Amniotic epithelial cell (primary cell): ENCODE measurements around the gene RAE1.
"Not testable (repeated sequence)": the region's sequence is repeated elsewhere in the genome, so short reads cannot be mapped to it uniquely, and the experiment has no call there.

Experiments
- DNase-seq: peaks from one replicate; pipeline ENCODE4 v3.0.0-alpha.2; 2010; ENCODE audit warnings: low read depth

Gene RAE1

DNA sequence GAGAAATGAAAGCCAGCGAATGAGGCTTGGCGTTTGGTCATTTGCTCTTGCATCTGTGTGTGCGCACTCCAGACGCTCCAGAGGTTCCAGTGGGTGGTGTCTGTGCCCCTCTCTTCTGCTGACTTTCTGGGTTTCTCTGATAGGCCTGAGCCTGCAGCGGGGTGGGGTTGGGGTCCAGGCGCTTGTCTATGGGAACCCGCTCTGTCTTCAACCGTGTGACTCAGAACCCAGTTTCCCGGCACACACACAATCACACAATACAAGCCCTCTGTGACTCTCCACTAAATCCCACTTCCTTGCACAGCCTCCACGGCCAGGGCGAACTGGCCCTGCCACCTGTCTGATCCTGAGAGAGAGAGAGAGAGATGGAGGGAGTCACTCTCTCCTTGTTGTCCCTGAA lies 64.7 kb downstream of the RAE1 start:
- no peak for DNase-seq

DNA sequence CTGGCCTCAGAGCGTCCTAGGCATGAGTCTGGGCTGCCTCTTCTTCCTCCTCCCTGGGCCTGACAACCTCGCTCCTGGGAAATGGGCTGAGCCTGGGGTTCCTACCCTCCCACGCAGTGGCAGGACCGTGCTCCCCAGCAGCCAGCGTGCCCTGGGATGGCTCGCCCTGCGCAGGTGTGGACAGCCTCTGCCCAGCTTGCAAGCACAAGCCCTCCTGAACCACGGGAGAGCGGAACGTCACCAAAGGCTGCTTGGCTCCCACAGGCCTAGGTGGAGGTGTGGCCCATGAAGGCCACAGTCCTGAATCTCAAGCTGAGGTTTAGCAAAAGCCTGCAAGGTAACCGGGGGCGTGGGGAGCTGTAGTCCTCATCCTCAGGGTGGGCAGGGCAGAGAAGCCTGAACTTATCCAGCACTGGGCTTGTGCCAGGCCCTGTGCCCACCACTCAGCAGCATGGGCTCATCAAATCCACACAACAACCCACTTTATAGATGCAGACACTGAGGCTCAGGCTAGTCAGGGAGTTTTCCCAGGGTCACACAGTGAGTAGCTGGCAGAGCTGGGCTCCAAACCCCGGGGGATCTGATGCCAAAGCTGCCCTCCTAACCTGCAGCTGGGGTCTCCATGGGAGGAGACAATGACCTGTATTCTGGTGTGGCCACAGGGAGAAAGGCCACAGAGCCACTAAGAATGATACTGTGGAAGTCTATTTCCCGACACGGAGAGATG lies 65.4 kb downstream of the RAE1 start:
- DNase-seq = no peak

DNA sequence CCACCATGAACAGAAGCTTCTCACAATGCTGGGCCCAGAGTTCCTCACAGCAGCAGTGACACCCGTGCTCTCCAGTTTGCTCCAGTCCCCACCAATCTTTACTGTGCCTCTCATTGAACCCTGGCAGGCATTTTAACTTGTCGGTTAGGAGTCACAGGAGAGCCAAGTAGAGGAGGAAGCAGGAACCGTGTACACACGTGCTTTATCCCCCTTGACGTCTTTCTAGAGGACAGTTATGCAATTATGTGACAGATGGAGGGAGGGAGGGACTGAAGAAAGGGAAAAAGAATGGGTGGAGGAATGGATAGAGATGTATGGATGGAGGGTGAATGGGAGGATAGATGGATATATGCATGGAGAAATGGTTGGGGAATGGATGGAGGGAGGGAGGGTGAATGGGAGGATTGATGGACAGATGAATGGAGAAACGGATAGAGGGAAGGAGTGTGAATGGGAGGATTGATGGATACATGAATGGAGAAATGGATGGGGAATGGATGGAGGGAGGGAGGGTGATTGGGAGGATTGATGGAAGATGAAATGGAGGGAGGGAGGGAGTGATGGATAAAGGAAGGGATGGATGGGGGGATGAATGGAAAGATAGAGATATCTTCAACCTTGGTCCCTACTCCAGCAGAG lies 66.1 kb downstream of the RAE1 start:
- DNase-seq = no peak

DNA sequence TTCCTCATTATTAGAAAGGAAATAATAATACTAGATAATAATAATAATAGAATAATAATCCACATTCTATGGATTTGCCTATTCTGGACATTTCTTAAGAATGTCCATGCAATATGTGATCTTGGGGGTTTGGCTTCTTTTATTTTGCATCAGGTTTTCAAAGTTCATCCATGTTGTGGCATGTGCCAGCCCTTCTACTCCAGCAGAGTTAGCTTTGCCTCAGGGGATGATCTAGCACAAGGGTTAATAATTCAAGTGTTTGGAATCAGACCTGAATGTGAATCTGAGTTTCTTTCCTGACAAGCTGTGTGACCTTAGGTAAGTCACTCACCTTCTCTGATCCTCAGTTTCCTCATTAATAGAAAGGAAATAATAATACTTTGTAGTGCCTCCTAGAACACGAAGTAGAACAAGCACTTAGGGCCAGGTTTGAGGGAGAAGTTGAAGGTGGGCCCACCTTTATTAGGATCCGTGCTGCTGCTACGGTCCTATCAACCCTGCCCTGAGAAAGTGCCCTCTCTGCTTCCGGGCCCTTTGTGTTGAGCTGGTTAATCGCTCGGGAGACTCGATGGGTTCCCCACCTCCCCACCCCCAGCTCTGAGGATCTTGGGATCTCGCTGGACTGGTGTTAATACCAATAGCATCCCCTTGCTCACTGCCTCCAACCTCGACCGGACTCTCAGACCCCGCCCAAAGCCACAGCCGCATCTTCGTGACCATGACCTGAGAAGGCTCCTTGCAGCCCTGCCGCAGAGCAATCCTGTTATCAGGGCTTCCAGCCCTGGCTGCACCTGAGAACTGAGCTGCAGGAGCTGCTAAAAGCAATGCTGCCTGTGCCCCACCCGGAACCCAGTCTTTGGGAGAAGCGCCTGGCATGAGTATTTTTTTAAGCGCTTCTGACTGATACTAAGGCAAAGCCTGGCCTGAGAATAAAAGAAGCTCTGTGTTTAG lies 67.0 kb downstream of the RAE1 start:
- DNase-seq = no peak

DNA sequence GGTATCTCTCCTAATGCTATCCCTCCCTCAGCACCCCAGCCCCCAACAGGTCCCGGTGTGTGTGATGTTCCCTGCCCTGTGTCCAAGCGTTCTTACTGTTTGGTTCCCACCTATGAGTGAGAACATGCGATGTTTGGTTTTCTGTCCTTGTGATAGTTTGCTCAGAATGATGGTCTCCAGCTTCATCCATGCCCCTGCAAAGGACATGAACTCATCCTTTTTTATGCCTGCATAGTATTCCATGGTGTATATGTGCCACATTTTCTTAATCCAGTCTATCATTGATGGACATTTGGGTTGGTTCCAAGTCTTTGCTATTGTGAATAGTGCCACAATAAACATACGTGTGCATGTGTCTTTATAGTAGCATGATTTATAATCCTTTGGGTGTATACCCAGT lies 68.4 kb downstream of the RAE1 start:
- not testable (repeated sequence) for DNase-seq

DNA sequence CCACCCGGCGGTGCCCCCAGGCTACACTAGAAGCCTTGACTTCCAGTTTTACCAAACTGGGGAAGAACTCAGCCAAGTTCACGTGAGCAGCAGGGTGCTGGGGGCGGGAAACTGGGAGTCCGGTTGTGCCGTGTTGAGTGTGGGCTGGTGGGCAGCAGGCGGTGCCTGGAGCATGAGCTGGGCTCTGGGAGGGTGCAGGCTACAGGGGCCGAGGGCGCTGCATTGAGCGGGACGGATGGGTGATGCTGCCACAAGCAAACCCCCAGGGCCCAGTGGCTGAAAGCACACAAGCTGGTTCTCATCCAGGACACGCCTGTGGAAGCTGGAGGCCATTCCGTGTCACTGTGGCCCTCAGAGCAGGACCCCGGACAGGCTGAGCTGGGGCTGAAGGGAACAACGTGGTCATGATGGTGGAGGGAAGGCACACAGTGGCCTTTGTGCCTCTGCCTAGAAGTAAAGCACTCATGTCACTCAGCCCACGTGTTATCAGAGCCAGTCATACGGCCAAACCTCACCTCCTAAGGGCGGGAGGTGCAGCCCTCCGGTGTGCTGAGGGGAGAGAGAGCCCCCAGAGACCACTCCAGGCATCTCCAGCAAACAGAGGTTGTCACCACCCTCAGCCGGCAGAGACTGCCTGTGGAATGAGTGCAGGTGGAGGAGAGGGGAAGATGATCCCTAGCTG lies 69.7 kb downstream of the RAE1 start:
- DNase-seq = no peak

DNA sequence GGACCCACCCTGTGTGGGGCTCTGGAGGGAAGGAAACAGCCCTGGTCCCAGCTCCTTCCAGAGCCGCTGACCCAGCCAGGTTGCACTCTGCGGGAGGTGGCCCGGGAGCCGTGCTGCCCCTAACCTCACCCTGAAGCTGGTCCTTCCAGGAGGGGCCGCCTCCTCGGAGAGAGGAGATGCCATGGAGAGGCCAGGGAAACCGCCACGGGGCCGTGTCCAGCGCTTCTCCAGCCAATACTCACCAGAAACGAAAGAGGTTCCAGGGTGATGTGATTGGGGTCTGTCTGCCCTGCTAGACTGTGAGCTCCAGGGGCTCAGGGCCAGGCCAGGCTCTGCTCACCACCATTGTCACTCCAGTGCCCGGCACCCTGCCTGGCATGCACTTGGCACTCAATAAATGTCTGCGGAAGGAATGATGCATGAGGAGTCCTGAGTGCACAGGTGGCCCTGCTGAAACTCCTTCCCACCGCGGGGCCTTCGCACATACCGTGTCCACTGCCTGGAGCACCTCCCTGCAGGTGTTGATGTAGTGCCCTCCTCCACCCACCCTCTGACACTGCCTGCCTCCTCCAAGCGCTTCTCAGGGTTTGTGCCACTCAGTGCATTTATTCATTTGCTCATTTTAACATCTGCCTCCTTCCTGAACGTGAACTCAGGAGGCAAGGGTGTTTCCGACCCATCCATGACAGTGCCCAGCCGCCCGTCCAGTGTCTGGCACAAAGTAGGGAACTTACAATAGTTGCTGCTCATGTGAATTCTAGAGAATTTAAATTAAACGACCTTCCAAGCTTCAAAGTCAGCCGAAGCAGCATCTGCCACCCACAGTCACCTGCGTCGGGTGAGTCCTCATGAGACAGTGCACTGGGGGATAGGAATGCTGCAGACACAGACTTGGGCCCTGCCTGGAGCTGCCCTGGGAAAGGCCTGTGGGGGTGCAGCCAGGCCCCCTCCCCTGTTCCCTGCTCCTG lies 70.5 kb downstream of the RAE1 start:
- DNase-seq = no peak

DNA sequence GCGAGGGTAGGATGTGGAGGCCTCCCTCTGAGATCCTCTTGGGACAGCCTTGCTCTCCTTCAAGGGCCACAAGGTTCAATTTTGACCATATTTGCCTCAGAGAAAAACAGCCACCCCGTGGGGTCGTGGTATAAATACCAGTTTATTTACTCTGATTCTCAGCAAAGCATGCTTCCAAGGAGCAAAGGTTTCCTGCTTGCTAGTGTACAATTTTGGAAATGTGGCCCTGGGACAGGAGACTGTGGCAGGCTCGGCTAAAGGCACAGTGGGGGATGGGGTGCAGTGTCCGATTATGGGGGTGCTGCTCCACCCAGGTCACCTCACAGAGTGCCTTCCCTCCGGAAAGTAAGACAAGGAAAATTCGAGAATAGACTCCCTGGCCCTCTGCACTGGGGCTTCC lies 71.2 kb downstream of the RAE1 start:
- DNase-seq = no peak

DNA sequence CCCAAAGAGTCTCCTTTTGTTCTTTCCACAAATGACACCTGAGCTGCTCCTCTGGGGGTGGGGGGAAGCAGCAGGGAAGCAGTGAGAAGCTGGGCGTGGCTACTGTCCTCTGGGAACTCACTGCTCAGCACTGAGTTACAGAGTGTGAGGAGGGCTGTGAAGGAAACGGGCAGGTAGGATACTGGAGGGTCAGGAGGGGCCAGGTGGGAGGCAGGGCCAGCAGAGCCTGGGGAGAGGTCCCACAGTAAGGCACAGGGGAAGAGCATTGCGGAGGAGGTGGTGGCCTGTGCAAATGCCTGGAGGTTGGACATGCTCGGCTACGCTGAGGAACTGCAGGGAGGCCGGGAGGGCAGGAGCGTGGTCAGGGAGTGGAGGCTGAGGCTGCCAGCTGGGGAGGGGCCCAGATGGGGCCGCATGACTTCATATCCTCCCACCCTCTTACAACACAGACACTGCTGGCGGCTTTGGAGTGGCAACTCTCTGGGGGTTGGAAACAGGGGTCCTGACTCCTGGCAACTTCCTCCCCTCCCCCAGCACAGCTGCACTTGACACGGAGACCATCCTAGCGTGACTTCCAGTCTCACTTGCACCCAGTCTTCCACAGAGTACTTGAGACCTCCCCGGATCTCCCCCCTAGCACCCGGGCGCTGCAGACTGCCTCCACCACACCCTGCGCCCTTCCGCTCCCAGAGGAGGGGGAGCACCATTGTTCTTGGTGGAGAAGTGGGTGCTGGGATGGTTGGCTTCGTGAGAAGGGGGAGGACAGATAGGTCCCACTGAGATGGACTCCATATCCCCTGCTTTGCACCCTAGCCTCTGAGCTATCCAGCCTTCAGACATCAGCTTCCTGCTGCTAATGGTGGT lies 74.3 kb downstream of the RAE1 start:
- DNase-seq = no peak

DNA sequence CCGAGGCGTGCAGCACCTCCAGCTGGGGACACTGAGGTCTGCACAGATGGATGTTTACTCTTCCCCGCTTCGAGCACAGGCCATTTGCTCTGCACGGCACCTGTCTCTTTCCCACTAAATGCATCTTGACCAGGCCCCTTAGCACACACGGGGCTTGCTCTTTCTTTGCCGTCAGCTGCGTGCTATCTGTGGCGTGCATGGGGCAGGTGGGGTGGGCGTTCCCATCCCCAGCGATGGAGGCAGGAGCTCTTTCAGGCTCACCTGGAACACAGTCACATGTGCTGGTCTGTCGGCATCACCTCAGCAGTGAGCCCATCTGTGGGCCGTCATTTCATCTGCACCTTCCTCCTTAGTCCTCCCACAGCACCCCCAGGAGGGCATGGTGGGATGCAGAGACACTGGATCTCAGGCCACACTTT lies 75.2 kb downstream of the RAE1 start:
- no peak for DNase-seq

DNA sequence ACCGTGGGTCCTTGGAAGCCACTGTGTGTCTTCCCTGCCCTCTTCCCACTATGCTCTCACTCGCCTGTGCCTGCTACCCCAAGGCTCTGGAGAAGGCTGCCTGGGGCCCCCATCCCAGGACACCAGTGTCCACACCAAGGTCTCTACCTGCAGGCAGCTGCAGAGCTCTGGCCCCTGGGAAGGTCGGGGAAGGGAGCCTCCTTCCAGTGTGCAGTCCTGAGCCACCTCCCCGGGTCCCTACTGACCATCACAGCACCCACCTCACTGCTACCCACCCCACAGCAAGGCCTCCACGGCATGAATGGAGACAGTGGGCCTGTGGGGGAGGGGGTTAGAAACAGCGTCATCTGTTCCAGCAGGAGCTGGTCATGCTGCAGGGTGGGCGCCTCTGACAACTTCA lies 75.8 kb downstream of the RAE1 start:
- no peak for DNase-seq

DNA sequence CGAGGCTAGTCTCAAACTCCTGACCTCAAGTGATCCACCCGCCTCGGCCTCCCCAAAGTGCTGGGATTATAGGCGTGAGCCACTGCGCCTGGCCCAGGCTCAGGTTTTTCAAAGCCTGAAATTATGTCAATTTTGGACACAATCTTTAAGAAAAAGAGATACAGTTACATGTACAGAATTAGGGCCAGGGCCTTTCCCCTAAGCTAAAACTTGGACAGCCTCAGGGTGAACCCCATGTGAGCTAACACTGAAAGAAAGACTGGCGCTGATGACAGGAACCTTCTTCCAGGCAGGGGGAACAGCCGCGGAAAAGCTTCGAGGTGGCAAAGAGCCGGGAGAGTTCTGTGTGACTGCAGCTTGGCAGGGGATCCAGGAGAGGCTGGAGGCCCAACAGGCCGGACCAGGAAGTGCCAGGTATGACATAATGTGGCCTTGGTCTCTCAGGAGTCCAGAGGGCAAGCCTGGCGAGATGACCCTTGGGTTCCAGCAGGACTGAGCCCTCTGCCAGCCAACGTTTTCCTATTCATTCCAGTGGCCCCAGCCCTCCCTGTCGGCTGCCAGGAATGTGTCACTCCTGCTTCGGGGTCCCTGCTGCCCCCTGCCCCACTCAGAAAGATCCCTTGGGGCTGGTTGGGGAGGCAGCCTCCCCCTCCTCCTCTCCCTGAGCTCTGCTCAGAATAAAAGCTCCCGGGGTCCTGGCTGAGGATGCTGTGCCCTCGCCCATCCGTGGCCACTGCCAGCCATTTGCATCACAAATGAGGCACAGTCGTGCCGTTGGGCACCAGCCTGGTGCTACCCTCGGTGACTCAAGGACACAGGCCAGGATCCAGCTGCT lies 77.5 kb downstream of the RAE1 start:
- DNase-seq = no peak
